Ovary (tissue), 9 donors: ENCODE measurements around the gene MYOZ2. TPM values are rescaled to one million over a fixed set of nuclear protein-coding genes. Genes with fewer than 3 reads are reported as not detected.

ENCODE experiments used
- DNase-seq, 5 donors: peaks; one replicate each; pipeline ENCODE4 v3.0.0-alpha.2; 2019 to 2020
- H3K27ac ChIP-seq, 2 donors: fragments of 200-600 bp; one replicate each; pipeline versions ENCODE4 v1.5.1 to v1.8.0; 2019 to 2022
- H3K27me3 ChIP-seq: fragments of 200-600 bp; one replicate; pipeline ENCODE4 v1.8.0; 2022
- H3K36me3 ChIP-seq: fragments of 200-600 bp; sonication (generic); one replicate; pipeline ENCODE4 v1.5.1; 2019
- H3K4me1 ChIP-seq: one replicate; pipeline ENCODE4 v1.8.1; 2013; ENCODE audit warnings: mild to moderate bottlenecking, moderate library complexity; ENCODE audit not compliant: insufficient read depth
- H3K4me3 ChIP-seq: fragments of 200-600 bp; sonication (generic); one replicate; pipeline ENCODE4 v1.5.1; 2017
- H3K9me3 ChIP-seq, 2 donors: fragments of 200-600 bp in 1 of 2; sonication (generic) in 1 of 2; one replicate each; pipeline versions ENCODE4 v1.5.1 to v1.8.1; 2013 to 2019; ENCODE audit warnings: mild to moderate bottlenecking in 1 of 2, moderate library complexity in 1 of 2
- CTCF ChIP-seq, 3 donors: fragments of 450-650 bp in 2 of 3; fragments of 200-600 bp in 1 of 3; IDR thresholded peaks; one replicate each; pipeline versions ENCODE4 v1.5.1 to v1.8.0; 2016 to 2022; ENCODE audit warnings: antibody characterized with exemption in 3 of 3, mild to moderate bottlenecking in 1 of 3
- EP300 ChIP-seq: sonication (generic); formaldehyde crosslinking; IDR thresholded peaks from one replicate; pipeline ENCODE4 v1.6.1; 2017; ENCODE audit warnings: antibody characterized with exemption
- POLR2A ChIP-seq: fragments of 450-650 bp; IDR thresholded peaks from one replicate; pipeline ENCODE4 v1.6.1; 2017; ENCODE audit warnings: antibody characterized with exemption, mild to moderate bottlenecking, moderate library complexity
- whole genome bisulfite sequencing, 3 donors: extraction: QIAGEN DNeasy Blood & Tissue Kit in 1 of 3; methylation state at CpG; one replicate each; pipeline versions ENCODE4 v1.1.5 to v1.1.7; 2013 to 2017; 5-methylcytosine and 5-hydroxymethylcytosine counted together
- intact Hi-C, 4 donors: fragments of 100-400 bp; cut with DNase I; formaldehyde crosslinking; loops; one replicate each; pipeline versions ENCODE4 v1.11.0 to v1.15.1; 2022 to 2023
- polyA plus RNA-seq, 2 donors: library from polyadenylated mRNA; stranded (reverse); fragments of 200-250 nt in 1 of 2; fragments of 350-450 nt in 1 of 2; fragmentation: Illumina TruSeq in 1 of 2; extraction: RNeasy Lipid Tissue Mini Kit (QIAGEN cat#74804) in 1 of 2; gene quantifications; one replicate each; pipeline ENCODE4 v1.2.3, GENCODE V29; 2013 to 2014
- total RNA-seq, 7 donors: library from RNA; depleted of rRNA in 2 of 7; stranded (reverse); fragments of >200 nt in 2 of 7; fragmentation: NEBNext Ultra II Directional in 3 of 7; extraction: Animal tissue kit (Norgen Biotek cat#: 25700) in 3 of 7; gene quantifications; one replicate each; pipeline versions ENCODE4 v1.1.0 to v1.2.4, GENCODE V29; 2016 to 2023
- donor health status: DM: no; HTN: no; CAD: no; lungs with moderate emphysema.
- donor health status: DM: no; HTN: no; CAD: no.
- donor health status: Bipolar disorder and iron deficiency.
- donor health status: DM: yes; HTN: yes; CAD: no.
- donor health status: DM: no; HTN: no; CAD: no.
- donor health status: DM: yes; HTN: yes; CAD: no.

The MYOZ2 gene
- total and polyA plus RNA-seq, 9 donors, result 0.34 to 1.1 (median 0.55) TPM

GRCh38 chr4:119097282-119097900, 38.2 kb upstream of the MYOZ2 start:
- no peaks in the 10 kb centered on the region for H3K4me1 ChIP-seq
- H3K27me3 ChIP-seq, result no peaks in the 10 kb centered on the region
- 92 to 94% (median 94%) methylated on average over 2 of the region's 2 CpGs for WGBS, 3 donors
- H3K27ac ChIP-seq, result no peak overlapping the region
- H3K9me3 ChIP-seq, result no peaks in the 10 kb centered on the region
- no peak for DNase-seq
- no peak overlapping the region for H3K4me3 ChIP-seq
- TF ChIP-seq EP300 (no peak), CTCF (IDR thresholded peaks at IDR 0.05) (no peak), POLR2A (no peak)
- intact Hi-C loops, result loop anchor here in 1 of 4 donors (10.0 kb wide), 1 partner anchor 1437 kb away; no protein-coding TSS in a partner anchor
- H3K36me3 ChIP-seq, result no peaks in the 10 kb centered on the region

- Histone ChIP-seq H3K9me3 (no peaks in the 10 kb centered on the region), H3K27me3 (no peaks in the 10 kb centered on the region), H3K27ac (no peak overlapping the region), H3K4me1 (no peaks in the 10 kb centered on the region), H3K36me3 (no peaks in the 10 kb centered on the region), H3K4me3 (no peak overlapping the region)
- no peak for DNase-seq
- WGBS, 3 donors, result 94 to 99% (median 96%) methylated on average over 1 of the region's 1 CpG
- TF ChIP-seq CTCF (IDR thresholded peaks at IDR 0.05) (no peak), POLR2A (no peak), EP300 (no peak)
- intact Hi-C loops, result loop anchor here in 1 of 4 donors (10.0 kb wide), 1 partner anchor 1436 kb away; no protein-coding TSS in a partner anchor
These were observed 37.3 kb upstream of the MYOZ2 start for GRCh38 chr4:119098306-119098705.

- Histone ChIP-seq H3K4me1 (no peaks in the 10 kb centered on the region), H3K36me3 (no peaks in the 10 kb centered on the region), H3K27ac (no peak overlapping the region), H3K9me3 (no peaks in the 10 kb centered on the region), H3K4me3 (no peak overlapping the region), H3K27me3 (no peaks in the 10 kb centered on the region)
- intact Hi-C loops, result loop anchor here in 1 of 4 donors (10.0 kb wide), 1 partner anchor 1435 kb away; no protein-coding TSS in a partner anchor
- no peak for DNase-seq
- 29 to 69% (median 52%) methylated on average over 1 of the region's 1 CpG for WGBS, 3 donors
- TF ChIP-seq CTCF (IDR thresholded peaks at IDR 0.05) (no peak), POLR2A (no peak), EP300 (no peak)
These were observed 36.3 kb upstream of the MYOZ2 start for GRCh38 chr4:119099227-119099810.

GRCh38 chr4:119100655-119101054, 35.0 kb upstream of the MYOZ2 start:
- intact Hi-C loops, result no loop called here
- Histone ChIP-seq H3K4me1 (no peaks in the 10 kb centered on the region), H3K36me3 (no peaks in the 10 kb centered on the region), H3K27ac (no peak overlapping the region), H3K9me3 (no peaks in the 10 kb centered on the region), H3K27me3 (no peaks in the 10 kb centered on the region), H3K4me3 (no peak overlapping the region)
- WGBS, 3 donors, result 0 to 32% (median 0%) methylated on average over 1 of the region's 1 CpG
- TF ChIP-seq CTCF (IDR thresholded peaks at IDR 0.05) (no peak), EP300 (no peak), POLR2A (no peak)
- no peak for DNase-seq
